NOMO-1 treated with dmso at 0.1 percent for 144 hours (cell line): ENCODE measurements around the gene GRM2.

Source experiments
- DNase-seq: peaks from one replicate; lab custom pipeline; 2025; ENCODE audit not compliant: unreplicated experiment; lab: John Stamatoyannopoulos, UW

The GRM2 gene

DNA sequence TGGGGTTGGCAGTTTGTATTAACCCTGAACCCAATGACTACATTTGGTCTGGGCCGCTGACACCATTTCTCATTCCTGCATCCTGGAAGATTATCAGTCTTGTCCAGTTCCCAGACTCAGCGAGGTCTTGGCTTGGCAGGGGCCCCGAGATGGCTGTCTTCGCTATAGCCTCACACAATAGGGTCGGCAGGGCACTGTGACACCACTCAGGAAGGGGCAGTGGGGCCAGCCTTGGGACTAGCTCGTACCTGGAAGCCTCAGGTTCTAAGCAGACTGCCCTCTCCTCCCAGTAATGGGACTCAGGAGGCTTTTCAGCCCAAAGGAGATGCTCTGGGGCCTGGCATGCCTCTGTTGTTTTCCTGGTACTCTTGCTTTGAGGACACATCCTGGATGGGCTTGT is 26.7 kb upstream of the GRM2 start:
- DNase-seq: no peak

DNA sequence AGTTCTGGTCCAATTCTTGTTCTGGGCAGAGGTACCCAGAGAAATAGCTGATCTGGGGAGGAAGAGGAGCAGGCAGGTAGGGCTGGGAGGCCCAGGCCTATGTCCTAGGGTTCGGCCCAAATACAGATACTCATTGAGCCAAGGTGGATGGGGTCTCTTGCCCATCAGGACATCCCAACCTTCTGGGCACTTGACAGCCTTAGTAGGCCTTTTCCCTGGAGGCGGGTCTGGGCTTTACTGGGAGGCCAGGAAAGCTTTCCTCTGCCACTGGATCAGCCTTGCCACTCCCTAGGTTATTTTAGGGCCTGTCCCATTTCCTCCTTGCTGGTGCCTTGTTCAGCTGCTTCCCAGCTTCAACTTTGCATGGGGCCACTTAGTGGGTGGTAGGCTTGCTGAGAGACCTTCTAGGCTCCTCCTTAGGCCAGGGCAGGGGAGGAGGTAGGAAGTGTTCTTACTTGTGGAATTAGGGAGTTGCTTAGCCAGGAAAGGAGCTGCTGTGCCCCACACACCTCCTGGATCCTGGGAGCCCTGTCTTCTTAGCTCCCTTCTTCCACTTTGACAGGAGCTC is 26.1 kb upstream of the GRM2 start:
- DNase-seq: no peak

DNA sequence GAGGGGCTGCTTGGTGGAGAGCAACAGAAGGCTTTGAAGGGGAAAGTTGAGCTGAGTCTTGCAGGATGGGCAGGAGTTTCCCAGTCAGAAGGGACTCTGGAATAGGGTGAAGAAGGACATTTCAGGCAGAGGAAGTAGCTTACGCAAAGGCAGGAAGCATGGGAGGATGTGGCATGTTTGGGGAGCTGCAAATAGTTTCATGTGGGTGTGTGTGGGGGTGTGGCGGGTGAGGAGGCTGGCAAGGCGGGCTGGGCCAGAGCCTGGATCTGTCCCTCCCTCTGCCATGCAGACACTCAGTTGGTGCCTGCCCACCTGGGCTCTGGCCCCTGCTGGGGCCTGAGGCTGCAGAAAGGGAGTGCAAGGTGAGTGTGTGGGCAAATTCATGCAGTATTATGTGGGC is 25.4 kb upstream of the GRM2 start:
- DNase-seq: peak; percentile 62

DNA sequence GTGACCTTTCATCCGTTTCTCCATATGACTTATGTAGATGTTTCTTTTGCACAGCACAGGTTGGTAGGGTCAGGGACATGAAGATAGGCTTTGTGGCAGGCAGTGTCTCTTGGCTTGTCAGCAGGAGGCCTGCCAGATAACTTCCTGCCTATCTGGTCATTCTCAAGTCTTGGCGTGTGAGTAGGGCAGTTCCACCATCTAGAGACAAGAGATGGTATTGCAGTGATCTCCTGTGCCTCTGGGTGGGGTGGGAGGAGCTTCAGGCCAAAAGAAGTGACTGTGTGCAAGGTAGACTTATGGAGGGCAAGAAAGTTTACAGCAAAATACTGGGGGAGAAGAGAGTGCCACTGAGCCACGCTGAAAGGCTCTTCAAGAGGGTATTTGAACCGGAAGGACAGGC is 24.8 kb upstream of the GRM2 start:
- DNase-seq: peak; percentile 90

DNA sequence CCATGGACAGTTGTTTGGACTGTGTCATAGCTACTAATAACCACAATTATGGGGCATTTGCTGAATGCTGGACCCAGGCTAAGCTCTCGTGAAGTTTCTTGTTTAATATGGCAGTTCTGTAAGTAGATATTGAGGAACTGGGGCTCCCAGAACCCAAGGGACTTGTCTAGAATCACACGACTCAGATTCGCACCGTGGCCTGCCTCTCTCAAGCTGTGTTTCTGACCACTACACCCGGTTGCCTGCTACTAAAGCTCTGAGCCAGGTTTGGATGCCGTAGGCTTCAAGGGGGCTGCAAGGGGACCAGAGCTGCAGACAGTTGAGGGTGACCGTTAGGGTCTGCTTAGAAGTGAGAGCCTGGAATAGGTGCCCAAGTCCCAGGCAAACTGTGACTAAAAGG is 24.3 kb upstream of the GRM2 start:
- DNase-seq: no peak

DNA sequence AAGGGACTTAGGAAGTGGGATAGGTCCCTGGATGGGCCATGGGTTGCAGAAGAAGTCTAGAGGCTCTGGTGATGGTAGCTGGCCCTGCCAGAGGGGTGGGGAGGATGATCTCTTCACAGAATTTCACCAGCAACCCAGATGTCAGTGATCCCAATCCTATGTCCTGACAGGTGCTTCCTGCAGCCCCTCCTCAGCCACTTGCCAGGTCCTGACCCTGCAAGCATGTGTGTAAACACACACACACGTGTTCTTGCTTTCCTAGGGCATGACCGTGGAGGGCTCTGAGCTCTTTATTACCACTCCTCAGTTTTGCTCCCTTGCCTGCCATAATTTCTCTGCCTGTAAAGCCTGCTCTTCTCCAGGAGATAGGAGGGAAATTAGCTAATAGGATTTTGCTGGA is 23.3 kb upstream of the GRM2 start:
- no peak for DNase-seq

DNA sequence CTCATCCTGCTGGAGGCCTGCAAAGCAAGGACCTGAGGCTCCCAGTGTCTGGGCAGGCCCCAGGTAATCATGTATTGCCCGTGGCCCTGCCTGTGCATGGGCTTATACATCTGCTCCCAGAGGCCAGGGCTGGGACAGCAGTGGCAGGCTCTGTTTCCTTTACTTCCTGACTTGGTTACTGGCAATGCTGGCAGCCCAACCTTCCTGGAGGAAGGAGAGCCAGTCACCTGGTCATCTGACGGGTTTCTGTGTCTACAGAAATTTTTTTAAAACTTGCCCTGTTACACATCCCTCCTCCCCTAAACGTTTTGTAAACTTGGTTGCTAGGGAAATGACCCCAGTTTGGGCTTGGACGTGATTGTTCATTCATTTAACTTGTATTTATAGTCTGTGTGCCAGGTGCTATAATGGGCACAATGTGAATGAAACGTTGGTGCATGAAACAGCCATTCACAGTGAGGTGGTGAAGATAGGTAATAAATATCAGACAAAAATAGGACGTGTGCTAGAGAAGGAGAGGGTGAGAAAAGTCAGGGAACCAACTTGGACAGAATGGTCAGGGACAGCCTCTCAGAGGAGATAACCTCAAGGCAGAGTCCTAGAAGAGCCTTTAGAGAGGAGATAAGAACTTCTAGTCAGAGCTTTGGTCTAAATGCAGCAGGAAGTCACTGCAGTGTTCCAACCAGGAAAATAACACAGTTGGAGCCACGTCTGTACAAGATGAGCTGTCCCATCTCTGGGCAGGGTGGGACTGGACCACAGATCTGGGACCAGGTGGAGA is 21.7 kb upstream of the GRM2 start:
- no peak for DNase-seq

DNA sequence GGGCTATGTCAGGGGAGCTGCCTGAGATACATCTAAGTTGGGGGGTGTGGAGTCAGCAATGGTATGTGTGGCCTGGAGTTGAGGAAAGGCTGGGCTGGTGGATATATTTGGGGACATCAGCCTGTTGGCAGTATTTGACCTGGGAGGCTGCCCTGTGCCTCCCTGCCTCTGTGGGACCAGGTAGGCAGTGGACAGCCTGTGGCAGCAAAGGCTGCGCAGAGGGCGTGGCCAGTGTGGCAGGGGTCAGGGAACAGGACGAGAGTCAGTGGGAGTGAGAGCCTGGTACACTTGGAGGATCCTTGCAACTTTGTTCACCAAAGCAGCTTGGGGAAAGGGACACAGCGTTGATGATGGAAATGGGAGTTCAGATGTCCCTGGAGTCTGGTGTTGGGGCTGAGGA is 20.8 kb upstream of the GRM2 start:
- no peak for DNase-seq

DNA sequence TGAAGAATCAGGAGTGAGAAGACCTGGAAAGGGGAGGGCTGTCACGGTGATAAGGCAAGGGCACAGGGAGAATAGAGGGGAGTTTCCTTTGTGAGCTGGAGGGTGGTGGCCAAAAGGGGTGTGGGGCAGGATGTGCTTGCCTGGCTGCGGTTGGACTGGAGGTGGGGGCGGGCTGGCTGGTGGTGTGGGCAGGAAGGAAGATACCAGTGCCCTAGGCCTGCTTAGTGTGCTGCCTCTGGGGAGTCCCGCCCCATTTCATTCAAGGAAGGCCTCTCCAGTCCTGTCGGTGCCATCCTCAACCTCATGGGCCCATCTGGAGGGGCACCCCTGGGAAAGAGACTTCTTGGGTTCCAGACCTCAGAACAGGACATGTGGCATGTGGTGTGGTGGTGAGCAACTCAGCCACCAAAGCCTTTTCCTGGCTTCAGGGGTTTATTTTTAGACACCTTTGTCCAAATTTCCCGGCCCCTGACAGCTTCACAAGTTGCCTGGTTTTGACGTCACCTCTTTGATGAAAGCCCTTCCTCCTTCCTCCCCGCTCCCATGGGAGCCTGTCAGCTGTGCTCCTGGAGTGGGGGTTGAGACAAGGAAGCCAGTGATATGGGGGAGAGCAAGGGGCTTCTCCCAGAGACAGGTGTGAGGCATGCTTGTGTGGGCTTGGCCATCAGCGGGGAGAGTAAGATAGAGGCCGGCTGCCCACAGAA is 20.2 kb upstream of the GRM2 start:
- DNase-seq: peak; percentile 67

DNA sequence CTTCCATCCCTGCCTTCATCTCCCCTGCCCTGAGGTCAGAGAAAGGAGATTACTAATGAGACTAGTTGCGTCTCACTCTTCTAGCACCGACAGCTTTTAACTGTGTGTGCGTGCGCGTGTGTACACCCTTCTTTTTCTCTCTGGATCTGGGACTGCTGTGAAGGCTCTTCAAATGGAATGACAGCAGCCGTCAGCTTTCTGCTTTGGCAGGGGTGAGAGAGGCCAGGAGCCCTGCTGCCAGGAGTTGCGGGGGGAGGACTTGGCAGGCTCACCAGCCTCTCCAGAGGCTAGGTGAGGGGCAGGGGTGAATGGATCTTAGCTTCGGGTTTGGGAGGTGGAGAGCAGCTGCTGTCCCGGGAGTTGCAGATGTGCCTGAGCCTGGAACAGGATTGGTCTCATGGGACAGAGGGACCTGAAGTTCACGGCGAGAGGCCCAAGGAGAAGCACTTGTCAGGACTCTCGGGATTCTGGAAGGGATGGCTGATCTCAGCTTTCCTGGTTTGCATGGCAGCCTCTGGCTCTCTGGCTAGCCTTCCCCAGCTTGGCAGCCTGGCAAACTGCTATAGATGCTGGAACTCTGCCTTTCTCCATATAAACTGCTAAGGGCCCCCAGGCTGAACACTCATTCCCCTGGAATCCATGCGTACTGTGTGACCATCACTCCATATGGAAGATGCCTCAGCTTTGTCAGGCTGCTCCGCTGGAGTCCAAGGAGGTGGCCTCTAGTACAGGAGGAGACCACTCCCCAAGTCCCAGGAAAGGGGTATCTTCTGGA is 19.2 kb upstream of the GRM2 start:
- DNase-seq: no peak

DNA sequence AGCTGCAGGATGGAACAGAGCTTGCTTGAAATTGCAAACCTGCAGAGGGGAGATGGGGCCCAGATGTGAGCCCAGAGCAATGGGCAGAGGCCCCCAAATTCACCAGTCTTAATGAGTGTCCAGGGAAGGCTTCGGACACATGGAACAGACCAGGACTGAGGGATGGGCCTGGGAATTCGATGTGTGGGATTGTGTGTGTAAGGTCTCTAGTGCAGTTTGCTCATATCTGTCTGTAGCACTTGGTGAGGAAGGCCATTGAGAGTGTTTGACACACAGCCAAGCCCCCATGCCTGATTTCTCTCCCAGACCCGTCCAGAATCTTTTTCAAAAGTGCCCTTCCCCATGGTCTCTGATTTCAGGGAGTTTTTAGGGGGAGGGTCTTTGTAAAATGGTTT is 18.7 kb upstream of the GRM2 start:
- DNase-seq: no peak

DNA sequence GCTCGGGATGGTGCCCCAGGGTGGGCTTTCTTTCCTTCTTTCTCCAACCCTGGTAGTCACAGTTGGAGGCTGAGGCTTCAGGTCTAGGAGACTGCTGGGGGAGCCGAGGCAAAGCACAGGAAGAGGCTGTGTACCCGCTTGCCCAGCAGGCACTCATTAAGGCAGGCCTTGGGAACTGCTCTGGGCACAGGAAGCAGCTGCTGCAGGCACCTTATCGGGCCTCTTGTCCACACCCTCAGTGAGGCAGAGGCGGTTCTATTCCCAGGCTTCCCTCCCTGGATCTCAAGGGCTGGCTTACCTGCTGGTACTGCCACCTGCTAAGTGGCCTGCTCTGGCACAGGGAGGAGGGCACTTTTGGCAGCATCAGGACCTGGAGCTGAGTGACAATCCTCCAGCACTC is 15.8 kb upstream of the GRM2 start:
- no peak for DNase-seq

DNA sequence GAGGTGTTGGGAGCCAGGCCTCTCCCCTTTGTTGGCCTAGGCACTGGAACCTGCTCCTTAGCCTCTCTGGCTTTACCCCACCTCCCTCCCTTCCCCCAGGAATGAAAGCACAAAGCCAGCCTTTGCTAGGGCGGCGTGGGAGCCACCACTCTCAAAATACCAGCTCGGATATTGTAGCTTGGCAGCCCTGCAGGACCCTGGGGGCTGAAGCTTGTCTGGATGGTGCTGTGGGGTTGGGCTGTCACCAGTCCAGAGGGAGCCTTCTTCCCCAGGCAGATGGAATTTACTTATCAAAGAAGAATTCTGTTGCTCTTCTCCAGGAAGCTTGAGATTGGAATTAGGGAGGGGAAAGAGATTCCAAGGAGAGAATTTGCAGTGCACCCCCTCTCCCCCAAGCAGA is 14.9 kb upstream of the GRM2 start:
- no peak for DNase-seq

DNA sequence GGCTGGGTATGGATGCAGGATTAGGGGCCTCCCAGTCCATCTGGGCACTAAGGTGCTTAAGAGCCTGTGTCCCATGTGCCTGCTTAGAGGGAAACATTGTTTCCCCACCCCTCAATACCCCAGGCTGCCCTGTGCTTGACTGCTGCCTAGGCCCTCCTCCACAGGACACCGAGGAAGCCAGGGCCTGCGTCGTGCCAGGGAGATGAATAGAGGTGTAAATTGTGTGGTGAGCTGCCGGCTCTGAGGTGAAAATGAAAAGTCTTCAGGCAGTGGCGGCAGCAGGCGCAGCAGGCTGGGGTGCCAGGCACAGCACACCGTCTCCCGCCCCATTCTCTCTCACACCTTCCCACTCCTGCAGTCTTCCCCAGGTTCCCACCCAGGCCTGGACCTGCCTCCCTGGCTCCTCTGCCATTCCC is 13.9 kb upstream of the GRM2 start:
- no peak for DNase-seq

DNA sequence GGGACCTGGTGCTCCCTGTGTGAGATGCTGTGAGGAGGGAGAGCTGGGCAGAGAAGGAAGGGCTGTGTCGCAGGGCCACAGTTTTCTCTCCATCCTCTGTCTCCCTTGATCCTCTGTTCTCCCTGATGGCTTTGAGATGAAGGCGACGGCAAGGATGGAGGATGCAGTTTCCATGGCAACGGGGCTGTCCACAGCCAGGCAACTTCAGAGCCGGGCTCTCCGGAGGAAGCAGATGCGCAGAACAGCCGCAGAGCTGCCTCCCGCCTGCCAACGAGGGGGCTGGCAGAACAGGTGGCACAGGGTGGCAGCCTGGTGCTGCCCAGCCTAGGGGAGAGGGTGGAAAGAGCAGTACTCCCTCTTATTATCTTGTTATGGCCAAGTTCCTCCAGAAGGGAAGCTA is 9.9 kb upstream of the GRM2 start:
- no peak for DNase-seq

DNA sequence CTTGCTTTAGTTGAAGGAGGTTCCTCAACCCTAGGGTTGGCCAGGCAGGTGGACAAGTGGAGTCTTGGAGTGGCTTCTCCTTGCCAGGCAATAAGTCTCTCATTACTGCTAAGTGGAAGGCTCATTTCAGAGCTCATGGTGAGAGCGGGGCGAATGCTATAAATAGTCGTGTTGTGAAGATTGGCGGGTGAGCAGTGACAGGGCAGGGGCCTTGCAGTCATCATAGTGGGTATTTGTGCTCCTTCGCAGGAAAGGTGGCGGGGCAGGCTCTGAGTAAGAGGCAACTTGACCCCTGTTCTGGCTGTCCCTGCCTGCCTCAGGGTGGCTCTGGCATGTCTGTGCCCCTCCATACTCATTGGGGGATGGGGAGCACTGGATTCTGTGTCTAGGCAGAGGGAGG is 8.7 kb upstream of the GRM2 start:
- no peak for DNase-seq

DNA sequence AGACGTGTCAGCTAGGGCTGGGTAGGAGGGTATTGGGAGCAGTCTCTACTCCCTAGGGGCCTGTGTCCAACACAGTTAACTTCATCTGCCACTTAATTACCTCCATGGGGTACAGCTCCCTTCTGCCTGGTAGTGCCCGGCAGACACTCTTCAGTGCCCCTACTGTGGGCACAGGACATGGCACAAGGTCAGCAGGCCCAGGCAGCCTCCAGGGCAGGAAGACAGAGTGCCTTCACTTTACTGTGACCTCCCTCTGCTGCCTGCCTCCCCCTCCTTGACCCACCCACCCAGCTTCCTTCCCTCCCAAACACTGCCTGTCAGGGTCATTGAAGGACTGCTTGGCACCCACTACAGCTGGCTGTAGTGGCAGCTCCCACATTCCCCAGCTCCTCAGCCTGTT is 6.5 kb upstream of the GRM2 start:
- DNase-seq: no peak

DNA sequence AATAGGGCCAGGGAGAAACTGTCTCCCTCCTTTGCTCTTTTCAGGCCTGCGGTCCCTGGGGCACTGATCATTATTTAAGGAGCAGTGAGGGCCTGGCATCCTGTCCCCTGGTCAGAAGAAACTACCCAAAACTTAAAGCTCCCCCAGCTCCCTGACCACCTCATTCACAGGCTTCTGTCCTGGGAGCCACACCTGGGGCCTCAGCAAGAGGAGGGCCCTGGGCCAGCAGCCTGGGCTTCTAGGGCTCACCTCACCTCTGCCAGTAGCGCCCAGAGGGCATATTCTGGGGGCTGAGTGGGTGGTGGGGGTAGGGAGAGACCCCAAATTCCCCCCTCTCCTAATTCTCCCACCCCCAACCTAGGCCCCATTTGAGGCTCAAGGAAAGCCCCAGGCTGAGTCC is 4.7 kb upstream of the GRM2 start:
- no peak for DNase-seq

DNA sequence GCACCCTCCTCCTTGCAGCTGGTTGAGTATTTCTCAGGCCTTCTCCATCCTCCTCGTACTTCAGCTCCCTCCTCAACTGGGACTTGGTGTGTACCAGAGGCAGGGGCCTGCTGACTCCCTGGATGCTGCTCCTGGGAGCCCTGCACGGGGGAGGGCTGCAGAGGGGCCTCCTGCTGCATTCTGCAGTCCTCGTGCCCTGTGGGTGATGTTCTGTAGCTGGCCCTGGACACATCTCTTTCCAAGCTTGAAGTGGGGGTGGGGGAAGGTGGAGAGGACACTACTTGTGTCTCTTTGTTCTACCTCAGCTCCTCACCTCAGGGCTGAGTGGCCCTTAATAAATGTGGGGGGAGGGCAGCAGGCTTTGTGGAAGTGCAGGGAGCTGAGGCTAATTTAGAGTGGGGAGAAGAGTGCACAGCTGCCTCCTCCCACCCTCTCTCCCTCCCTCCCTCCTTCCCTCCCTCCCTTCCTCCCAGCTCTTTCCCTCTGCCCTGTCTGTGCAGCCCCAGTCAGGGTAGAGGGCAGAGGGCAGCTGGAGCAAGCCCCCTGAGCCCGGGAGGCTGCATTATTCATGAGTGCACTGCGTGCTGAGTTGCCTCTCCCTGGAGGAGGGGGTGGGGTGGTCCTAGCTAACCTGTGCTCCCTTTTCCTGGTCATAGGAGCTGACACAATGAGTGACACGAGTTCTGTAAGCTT is 3.7 kb upstream of the GRM2 start:
- DNase-seq: no peak

DNA sequence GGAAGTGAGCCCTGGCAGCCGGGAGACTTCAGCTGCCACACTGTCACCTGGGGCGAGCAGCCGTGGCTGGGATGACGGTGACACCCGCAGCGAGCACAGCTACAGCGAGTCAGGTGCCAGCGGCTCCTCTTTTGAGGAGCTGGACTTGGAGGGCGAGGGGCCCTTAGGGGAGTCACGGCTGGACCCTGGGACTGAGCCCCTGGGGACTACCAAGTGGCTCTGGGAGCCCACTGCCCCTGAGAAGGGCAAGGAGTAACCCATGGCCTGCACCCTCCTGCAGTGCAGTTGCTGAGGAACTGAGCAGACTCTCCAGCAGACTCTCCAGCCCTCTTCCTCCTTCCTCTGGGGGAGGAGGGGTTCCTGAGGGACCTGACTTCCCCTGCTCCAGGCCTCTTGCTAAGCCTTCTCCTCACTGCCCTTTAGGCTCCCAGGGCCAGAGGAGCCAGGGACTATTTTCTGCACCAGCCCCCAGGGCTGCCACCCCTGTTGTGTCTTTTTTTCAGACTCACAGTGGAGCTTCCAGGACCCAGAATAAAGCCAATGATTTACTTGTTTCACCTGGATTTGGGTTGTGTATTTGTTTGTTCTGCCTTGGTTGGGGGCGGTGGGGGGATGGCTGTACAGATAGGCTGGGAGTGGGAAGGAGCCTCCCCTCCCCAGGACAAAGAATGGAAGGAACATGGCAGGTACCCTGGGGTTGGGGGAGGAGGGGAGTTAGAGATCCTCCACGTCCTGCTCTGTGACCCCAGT is 2.9 kb upstream of the GRM2 start:
- DNase-seq: no peak
